SK-N-SH treated with all-trans-retinoic acid at 6 μM for 48 hours (cell line): ENCODE results near the gene NR2F2.

ENCODE experiments used
- ATAC-seq: fragments of 200-7000 bp; cut with Tn5 transposase; 3 replicates; pipeline ENCODE4 v1.9.1; 2020; ENCODE audit warnings: mild to moderate bottlenecking, moderate library complexity
- BACH2 ChIP-seq: fragments of 250-450 bp; sonication (Bioruptor Pico); IDR thresholded peaks from 2 replicates; pipeline ENCODE4 v1.9.0; 2021; ENCODE audit warnings: mild to moderate bottlenecking, borderline replicate concordance
- CSDC2 ChIP-seq: fragments of 250-450 bp; sonication (Bioruptor Pico); IDR thresholded peaks from 2 replicates; pipeline ENCODE4 v1.5.0; 2020; ENCODE audit warnings: mild to moderate bottlenecking, moderate library complexity
- ESRRG ChIP-seq: fragments of 250-450 bp; sonication (Bioruptor Pico); IDR thresholded peaks from 2 replicates; pipeline ENCODE4 v1.6.1; 2021; ENCODE audit warnings: mild to moderate bottlenecking
- GLIS3 ChIP-seq: fragments of 250-450 bp; sonication (Bioruptor Pico); IDR thresholded peaks from 2 replicates; pipeline ENCODE4 v1.5.0; 2020; ENCODE audit warnings: mild to moderate bottlenecking, moderate library complexity
- ISL1 ChIP-seq: fragments of 250-450 bp; sonication (Bioruptor Pico); IDR thresholded peaks from 2 replicates; pipeline ENCODE4 v2.1.2; 2022; ENCODE audit warnings: mild to moderate bottlenecking, moderate library complexity
- OSR1 ChIP-seq: fragments of 250-450 bp; sonication (Bioruptor Pico); IDR thresholded peaks from 2 replicates; pipeline ENCODE4 v1.8.0; 2022; ENCODE audit warnings: moderate library complexity, mild to moderate bottlenecking, inconsistent platforms
- PATZ1 ChIP-seq: fragments of 250-450 bp; sonication (Bioruptor Pico); IDR thresholded peaks from 2 replicates; pipeline ENCODE4 v1.8.0; 2020; ENCODE audit warnings: mild to moderate bottlenecking, moderate library complexity, borderline replicate concordance
- PPARA ChIP-seq: fragments of 250-450 bp; sonication (Bioruptor Pico); IDR thresholded peaks from 2 replicates; pipeline ENCODE4 v1.5.0; 2020; ENCODE audit warnings: mild to moderate bottlenecking, borderline replicate concordance
- RARB ChIP-seq: fragments of 250-450 bp; sonication (Bioruptor Pico); IDR thresholded peaks from 2 replicates; pipeline ENCODE4 v1.8.0; 2021; ENCODE audit warnings: mild to moderate bottlenecking, moderate library complexity
- SNAI2 ChIP-seq: fragments of 250-450 bp; sonication (Bioruptor Pico); IDR thresholded peaks from 2 replicates; pipeline ENCODE4 v1.5.0; 2020; ENCODE audit warnings: mild to moderate bottlenecking, moderate library complexity
- TCF4 ChIP-seq: fragments of 250-450 bp; sonication (Bioruptor Pico); IDR thresholded peaks from 2 replicates; pipeline ENCODE4 v1.8.0; 2021; ENCODE audit warnings: mild to moderate bottlenecking, moderate library complexity, borderline replicate concordance
- TOX ChIP-seq: fragments of 250-450 bp; sonication (Bioruptor Pico); IDR thresholded peaks from 2 replicates; pipeline ENCODE4 v1.8.0; 2021; ENCODE audit warnings: mild to moderate bottlenecking, moderate library complexity, borderline replicate concordance
- ZC3H10 ChIP-seq: fragments of 250-450 bp; sonication (Bioruptor Pico); IDR thresholded peaks from 2 replicates; pipeline ENCODE4 v1.5.1; 2021; ENCODE audit warnings: mild to moderate bottlenecking, moderate library complexity
- ZFP3 ChIP-seq: fragments of 250-450 bp; sonication (Bioruptor Pico); IDR thresholded peaks from 2 replicates; pipeline ENCODE4 v1.5.0; 2020; ENCODE audit warnings: mild to moderate bottlenecking, moderate library complexity
- ZNF8 ChIP-seq: fragments of 450-650 bp; formaldehyde crosslinking; IDR thresholded peaks from 2 replicates; pipeline ENCODE4 v1.5.0; 2020; ENCODE audit warnings: mild to moderate bottlenecking, moderate library complexity
- TF ChIP-seq, protein P1 (sequence below): fragments of 250-450 bp; sonication (Bioruptor Pico); IDR thresholded peaks from 2 replicates; pipeline ENCODE4 v1.8.0; 2021; ENCODE audit warnings: low read depth, mild to moderate bottlenecking, moderate library complexity, borderline replicate concordance
- TF ChIP-seq, protein P2 (sequence below): fragments of 250-450 bp; sonication (Bioruptor Pico); IDR thresholded peaks from 2 replicates; pipeline ENCODE4 v1.5.1; 2021; ENCODE audit warnings: mild to moderate bottlenecking, moderate library complexity
- TF ChIP-seq, protein P3 (sequence below): fragments of 250-450 bp; sonication (Bioruptor Pico); IDR thresholded peaks from 2 replicates; pipeline ENCODE4 v1.5.0; 2020; ENCODE audit warnings: mild to moderate bottlenecking, moderate library complexity

The NR2F2 gene

GRCh38 chr15:96340598-96341512, 10.4 kb downstream of the NR2F2 start:
- TF ChIP-seq PATZ1 (CRISPR knock-in tag) (peak; percentile 67; the same call in 1 of the 2 replicates), OSR1 (no peak)
- TF ChIP-seq, protein P1, sequence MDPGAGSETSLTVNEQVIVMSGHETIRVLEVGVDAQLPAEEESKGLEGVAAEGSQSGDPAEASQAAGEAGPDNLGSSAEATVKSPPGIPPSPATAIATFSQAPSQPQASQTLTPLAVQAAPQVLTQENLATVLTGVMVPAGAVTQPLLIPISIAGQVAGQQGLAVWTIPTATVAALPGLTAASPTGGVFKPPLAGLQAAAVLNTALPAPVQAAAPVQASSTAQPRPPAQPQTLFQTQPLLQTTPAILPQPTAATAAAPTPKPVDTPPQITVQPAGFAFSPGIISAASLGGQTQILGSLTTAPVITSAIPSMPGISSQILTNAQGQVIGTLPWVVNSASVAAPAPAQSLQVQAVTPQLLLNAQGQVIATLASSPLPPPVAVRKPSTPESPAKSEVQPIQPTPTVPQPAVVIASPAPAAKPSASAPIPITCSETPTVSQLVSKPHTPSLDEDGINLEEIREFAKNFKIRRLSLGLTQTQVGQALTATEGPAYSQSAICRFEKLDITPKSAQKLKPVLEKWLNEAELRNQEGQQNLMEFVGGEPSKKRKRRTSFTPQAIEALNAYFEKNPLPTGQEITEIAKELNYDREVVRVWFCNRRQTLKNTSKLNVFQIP (CRISPR knock-in tag), result no peak
- ATAC-seq, result peak; percentile 76

- TF ChIP-seq RARB (CRISPR knock-in tag) (no peak), PPARA (CRISPR knock-in tag) (no peak), ESRRG (CRISPR knock-in tag) (no peak), ZC3H10 (CRISPR knock-in tag) (no peak)
- TF ChIP-seq, protein P2, sequence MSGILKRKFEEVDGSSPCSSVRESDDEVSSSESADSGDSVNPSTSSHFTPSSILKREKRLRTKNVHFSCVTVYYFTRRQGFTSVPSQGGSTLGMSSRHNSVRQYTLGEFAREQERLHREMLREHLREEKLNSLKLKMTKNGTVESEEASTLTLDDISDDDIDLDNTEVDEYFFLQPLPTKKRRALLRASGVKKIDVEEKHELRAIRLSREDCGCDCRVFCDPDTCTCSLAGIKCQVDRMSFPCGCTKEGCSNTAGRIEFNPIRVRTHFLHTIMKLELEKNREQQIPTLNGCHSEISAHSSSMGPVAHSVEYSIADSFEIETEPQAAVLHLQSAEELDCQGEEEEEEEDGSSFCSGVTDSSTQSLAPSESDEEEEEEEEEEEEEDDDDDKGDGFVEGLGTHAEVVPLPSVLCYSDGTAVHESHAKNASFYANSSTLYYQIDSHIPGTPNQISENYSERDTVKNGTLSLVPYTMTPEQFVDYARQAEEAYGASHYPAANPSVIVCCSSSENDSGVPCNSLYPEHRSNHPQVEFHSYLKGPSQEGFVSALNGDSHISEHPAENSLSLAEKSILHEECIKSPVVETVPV (CRISPR knock-in tag), result no peak
- TF ChIP-seq, protein P3, sequence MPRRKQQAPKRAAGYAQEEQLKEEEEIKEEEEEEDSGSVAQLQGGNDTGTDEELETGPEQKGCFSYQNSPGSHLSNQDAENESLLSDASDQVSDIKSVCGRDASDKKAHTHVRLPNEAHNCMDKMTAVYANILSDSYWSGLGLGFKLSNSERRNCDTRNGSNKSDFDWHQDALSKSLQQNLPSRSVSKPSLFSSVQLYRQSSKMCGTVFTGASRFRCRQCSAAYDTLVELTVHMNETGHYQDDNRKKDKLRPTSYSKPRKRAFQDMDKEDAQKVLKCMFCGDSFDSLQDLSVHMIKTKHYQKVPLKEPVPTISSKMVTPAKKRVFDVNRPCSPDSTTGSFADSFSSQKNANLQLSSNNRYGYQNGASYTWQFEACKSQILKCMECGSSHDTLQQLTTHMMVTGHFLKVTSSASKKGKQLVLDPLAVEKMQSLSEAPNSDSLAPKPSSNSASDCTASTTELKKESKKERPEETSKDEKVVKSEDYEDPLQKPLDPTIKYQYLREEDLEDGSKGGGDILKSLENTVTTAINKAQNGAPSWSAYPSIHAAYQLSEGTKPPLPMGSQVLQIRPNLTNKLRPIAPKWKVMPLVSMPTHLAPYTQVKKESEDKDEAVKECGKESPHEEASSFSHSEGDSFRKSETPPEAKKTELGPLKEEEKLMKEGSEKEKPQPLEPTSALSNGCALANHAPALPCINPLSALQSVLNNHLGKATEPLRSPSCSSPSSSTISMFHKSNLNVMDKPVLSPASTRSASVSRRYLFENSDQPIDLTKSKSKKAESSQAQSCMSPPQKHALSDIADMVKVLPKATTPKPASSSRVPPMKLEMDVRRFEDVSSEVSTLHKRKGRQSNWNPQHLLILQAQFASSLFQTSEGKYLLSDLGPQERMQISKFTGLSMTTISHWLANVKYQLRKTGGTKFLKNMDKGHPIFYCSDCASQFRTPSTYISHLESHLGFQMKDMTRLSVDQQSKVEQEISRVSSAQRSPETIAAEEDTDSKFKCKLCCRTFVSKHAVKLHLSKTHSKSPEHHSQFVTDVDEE, result no peak
- no peak for ATAC-seq
Observed at GRCh38 chr15:96341513-96342405, 11.3 kb downstream of the NR2F2 start.

DNA sequence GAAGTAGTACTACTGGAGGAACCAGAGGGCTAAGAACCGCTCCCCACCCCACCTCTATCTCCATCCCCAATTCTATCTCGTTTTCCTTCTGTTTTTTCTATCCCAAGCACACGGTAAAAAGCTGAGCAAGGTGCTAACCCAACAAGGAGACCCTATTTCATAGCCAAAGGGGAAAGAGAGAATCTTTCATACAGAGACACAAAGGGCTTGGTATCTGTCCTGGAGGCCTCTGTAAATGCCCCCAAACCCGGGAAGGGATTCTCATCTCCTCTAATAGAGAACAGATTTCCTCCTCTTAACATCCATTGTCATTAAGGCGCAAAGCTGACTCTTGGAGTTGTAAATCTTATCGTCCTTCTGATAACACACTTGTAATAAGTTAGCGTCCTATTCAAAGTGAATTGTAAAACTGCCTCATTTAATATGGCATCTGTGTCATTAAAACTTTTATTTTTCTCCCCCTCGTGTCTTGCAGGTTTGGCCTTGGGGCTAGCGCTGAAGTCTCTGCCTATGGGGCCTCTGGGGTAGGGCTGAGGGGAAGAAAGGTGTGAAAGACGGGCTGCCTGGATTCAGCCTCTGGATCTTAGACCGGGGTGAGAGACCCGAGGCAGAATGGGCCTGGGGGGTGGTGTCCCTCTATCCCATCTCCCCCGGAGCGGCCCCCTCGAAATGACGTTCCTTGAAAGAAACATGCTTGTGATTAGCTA, 12.1 kb downstream of the NR2F2 start:
- no peak for ATAC-seq
- no peak for TF ChIP-seq OSR1
- TF ChIP-seq, protein P3, result no peak
- no peak for TF ChIP-seq SNAI2 (CRISPR knock-in tag)
- no peak for TF ChIP-seq ZNF8 (CRISPR knock-in tag)
- no peak for TF ChIP-seq TCF4 (CRISPR knock-in tag)
- TF ChIP-seq ZFP3, result no peak
- TF ChIP-seq ZC3H10 (CRISPR knock-in tag), result no peak
- no peak for TF ChIP-seq GLIS3 (CRISPR knock-in tag)
- no peak for TF ChIP-seq BACH2 (CRISPR knock-in tag)
- TF ChIP-seq ISL1 (CRISPR knock-in tag), result no peak
- no peak for TF ChIP-seq PATZ1 (CRISPR knock-in tag)
- no peak for TF ChIP-seq CSDC2
- TF ChIP-seq TOX, result no peak
- TF ChIP-seq, protein P2 (CRISPR knock-in tag), result no peak
